ENCODE results near the gene MAP4K3. TPM values are rescaled to one million over a fixed set of nuclear protein-coding genes. Genes with fewer than 3 reads are reported as not detected.

MAP4K3 gene
- total RNA-seq, 3 donors from 2014 or later = 56.2 to 101 (median 69.8) TPM

GRCh38 chr2:39243469-39244123 lies 193.5 kb downstream of the MAP4K3 start, which contains the start of gene CDKL4:
TSS of gene CDKL4 (minus strand) at chr2:39243970.
- Histone ChIP-seq H3K4me3 (peak within 1 kb of the TSS in 2 of 3 donors; percentile 34 to 67), H3K9me3 (no peaks in the 10 kb centered on the region), H3K36me3 (no peaks in the 10 kb centered on the region), H3K27me3 (no peaks in the 10 kb centered on the region), H3K4me1 (no peaks in the 10 kb centered on the region), H3K27ac (no peak within 1 kb of the TSS)
- intact Hi-C loops (cut with DNase I; ENCODE audit: low total_unique reads) = no loop called here
- no peak for DNase-seq (ENCODE audit: low spot score in 2 of 2)
- TF ChIP-seq POLR2AphosphoS5 (IDR thresholded peaks at IDR 0.05) = no peak
- TF ChIP-seq POLR2A (IDR thresholded peaks at IDR 0.05) = no peak
- TF ChIP-seq CTCF (IDR thresholded peaks at IDR 0.05) = no peak

GRCh38 chr2:39241588-39241987 lies 195.5 kb downstream of the MAP4K3 start:
- Histone ChIP-seq H3K4me3 (no peak overlapping the region), H3K36me3 (no peaks in the 10 kb centered on the region), H3K27me3 (no peaks in the 10 kb centered on the region), H3K4me1 (no peaks in the 10 kb centered on the region), H3K9me3 (no peaks in the 10 kb centered on the region), H3K27ac (no peak overlapping the region)
- intact Hi-C loops (cut with DNase I; ENCODE audit: low total_unique reads) = no loop called here
- TF ChIP-seq POLR2AphosphoS5 (IDR thresholded peaks at IDR 0.05) (no peak), CTCF (IDR thresholded peaks at IDR 0.05) (no peak), POLR2A (IDR thresholded peaks at IDR 0.05) (no peak)
- no peak for DNase-seq (ENCODE audit: low spot score in 2 of 2)

GRCh38 chr2:39240758-39241157 lies 196.3 kb downstream of the MAP4K3 start:
- no peak for DNase-seq (ENCODE audit: low spot score in 2 of 2)
- H3K27ac ChIP-seq = no peak overlapping the region
- no peak overlapping the region for H3K4me3 ChIP-seq
- no peaks in the 10 kb centered on the region for H3K4me1 ChIP-seq
- no peaks in the 10 kb centered on the region for H3K9me3 ChIP-seq
- intact Hi-C loops (cut with DNase I; ENCODE audit: low total_unique reads) = no loop called here
- no peaks in the 10 kb centered on the region for H3K36me3 ChIP-seq
- no peaks in the 10 kb centered on the region for H3K27me3 ChIP-seq
- no peak for TF ChIP-seq CTCF (IDR thresholded peaks at IDR 0.05)
- TF ChIP-seq POLR2AphosphoS5 (IDR thresholded peaks at IDR 0.05) = no peak
- no peak for TF ChIP-seq POLR2A (IDR thresholded peaks at IDR 0.05)

- TF ChIP-seq CTCF (IDR thresholded peaks at IDR 0.05) (no peak), POLR2AphosphoS5 (IDR thresholded peaks at IDR 0.05) (no peak), POLR2A (IDR thresholded peaks at IDR 0.05) (no peak)
- H3K4me1 ChIP-seq = no peaks in the 10 kb centered on the region
- H3K36me3 ChIP-seq = no peaks in the 10 kb centered on the region
- no peaks in the 10 kb centered on the region for H3K9me3 ChIP-seq
- DNase-seq (ENCODE audit: low spot score in 2 of 2) = no peak
- H3K27ac ChIP-seq = no peak overlapping the region
- H3K27me3 ChIP-seq = no peaks in the 10 kb centered on the region
- intact Hi-C loops (cut with DNase I; ENCODE audit: low total_unique reads) = no loop called here
- no peak overlapping the region for H3K4me3 ChIP-seq
Observed at GRCh38 chr2:39234754-39235153, 202.3 kb downstream of the MAP4K3 start.

- H3K4me1 ChIP-seq = no peaks in the 10 kb centered on the region
Observed at GRCh38 chr2:39232141-39232540, 204.9 kb downstream of the MAP4K3 start.

More at GRCh38 chr2:39232141-39232540, 204.9 kb downstream of the MAP4K3 start:
- Histone ChIP-seq H3K27ac (no peak overlapping the region), H3K9me3 (no peaks in the 10 kb centered on the region), H3K4me3 (no peak overlapping the region), H3K27me3 (no peaks in the 10 kb centered on the region), H3K36me3 (no peaks in the 10 kb centered on the region)
- intact Hi-C loops (cut with DNase I; ENCODE audit: low total_unique reads) = no loop called here
- TF ChIP-seq POLR2AphosphoS5 (IDR thresholded peaks at IDR 0.05) = no peak
- TF ChIP-seq POLR2A (IDR thresholded peaks at IDR 0.05) = no peak
- no peak for TF ChIP-seq CTCF (IDR thresholded peaks at IDR 0.05)
- no peak for DNase-seq (ENCODE audit: low spot score in 2 of 2)

Measured in breast epithelium (tissue), 4 donors.